DOHH2 (cell line): Measurements from ENCODE around the gene C11orf68.

Source experiments
- H3F3A ChIP-seq: fragments of 200-600 bp; sonication (generic), shearing (Covaris generic); 2 replicates; pipeline ENCODE4 v1.6.0; 2016; ENCODE audit warnings: antibody characterized with exemption, mild to moderate bottlenecking; ENCODE audit not compliant: control insufficient read depth, insufficient read depth
- H3K27ac ChIP-seq: fragments of 200-600 bp; sonication (generic); 2 replicates; pipeline ENCODE4 v1.5.1; 2014; ENCODE audit warnings: low read depth, mild to moderate bottlenecking, low read length, moderate library complexity
- H3K27me3 ChIP-seq: fragments of 200-600 bp; sonication (generic); 2 replicates; pipeline ENCODE4 v1.6.1; 2014; ENCODE audit warnings: mild to moderate bottlenecking, low read length, mixed read lengths; ENCODE audit not compliant: control insufficient read depth
- H3K36me3 ChIP-seq: fragments of 200-600 bp; sonication (generic); 2 replicates; pipeline ENCODE4 v1.6.1; 2014; ENCODE audit warnings: mild to moderate bottlenecking, low read length, moderate library complexity, mixed read lengths; ENCODE audit not compliant: control insufficient read depth
- H3K4me1 ChIP-seq: fragments of 200-600 bp; sonication (generic); 2 replicates; pipeline ENCODE4 v1.6.1; 2014; ENCODE audit warnings: mild to moderate bottlenecking, low read length, mixed read lengths; ENCODE audit not compliant: control insufficient read depth
- H3K4me2 ChIP-seq: fragments of 200-600 bp; sonication (generic); 2 replicates; pipeline ENCODE4 v1.6.0; 2014; ENCODE audit warnings: mild to moderate bottlenecking, low read length, moderate library complexity
- H3K4me3 ChIP-seq: fragments of 200-600 bp; sonication (generic); 2 replicates; pipeline ENCODE4 v1.5.1; 2014; ENCODE audit warnings: mild to moderate bottlenecking, low read length, mixed read lengths
- H3K79me2 ChIP-seq: fragments of 200-600 bp; sonication (generic); 2 replicates; pipeline ENCODE4 v1.6.1; 2014; ENCODE audit warnings: mild to moderate bottlenecking, low read length, mixed read lengths; ENCODE audit not compliant: control insufficient read depth
- H3K9me2 ChIP-seq: fragments of 200-600 bp; sonication (generic); replicated peaks from 2 replicates; pipeline ENCODE4 v1.6.1; 2014; ENCODE audit warnings: mild to moderate bottlenecking, low read length, mixed read lengths; ENCODE audit not compliant: control insufficient read depth
- H3K9me3 ChIP-seq: fragments of 200-600 bp; sonication (generic); 2 replicates; pipeline ENCODE4 v1.6.1; 2014; ENCODE audit warnings: antibody characterized with exemption, low read length, mixed read lengths; ENCODE audit not compliant: control insufficient read depth, insufficient read depth
- H4K20me1 ChIP-seq: fragments of 200-600 bp; sonication (generic); 2 replicates; pipeline ENCODE4 v1.6.0; 2014; ENCODE audit warnings: low read depth, mild to moderate bottlenecking, antibody characterized with exemption, low read length, moderate library complexity; ENCODE audit not compliant: control insufficient read depth, insufficient read depth
- EZH2phosphoT487 ChIP-seq: fragments of 200-600 bp; sonication (generic); IDR thresholded peaks from 2 replicates; pipeline ENCODE4 v1.6.1; 2017; ENCODE audit warnings: borderline replicate concordance, mild to moderate bottlenecking, antibody characterized with exemption, low read length, moderate library complexity, mixed read lengths
- TF ChIP-seq, protein P1 (sequence below): fragments of 200-600 bp; sonication (generic); IDR thresholded peaks from one replicate; pipeline ENCODE4 v1.5.1; 2014; ENCODE audit warnings: antibody characterized with exemption, mild to moderate bottlenecking, low read depth, low read length; ENCODE audit not compliant: poor library complexity, severe bottlenecking

The C11orf68 gene

DNA sequence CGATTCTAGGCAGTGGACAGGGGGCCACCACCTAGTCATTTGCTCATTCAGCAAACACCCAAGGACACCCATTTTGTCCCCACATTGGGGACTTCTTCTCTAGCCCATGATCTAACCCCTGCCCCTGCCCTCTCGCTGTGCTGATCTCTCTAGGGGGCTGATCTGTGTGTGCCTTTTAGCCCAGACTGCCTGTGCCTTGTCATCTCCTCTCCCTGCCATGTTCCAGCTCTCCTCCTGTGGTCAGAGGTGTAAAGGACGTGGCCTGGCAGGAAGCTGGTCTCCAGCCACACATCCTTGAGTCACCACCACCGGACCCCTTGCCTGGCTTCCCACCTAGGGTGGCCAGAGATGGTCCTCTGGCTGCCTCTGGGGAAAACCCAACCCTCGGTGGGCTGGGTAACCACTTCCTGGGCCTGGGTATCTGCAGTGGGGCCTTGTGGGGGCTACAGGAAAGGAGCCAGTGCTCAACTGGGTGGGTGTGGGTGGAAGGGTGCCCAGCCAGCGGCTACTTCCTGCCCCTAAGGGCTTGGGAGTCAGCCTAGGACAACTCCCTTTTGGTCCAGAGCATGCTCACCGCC lies 37.9 kb downstream of the C11orf68 start:
- Histone ChIP-seq H3K4me2 (no peak overlapping the region), H3F3A (no peaks in the 10 kb centered on the region; the same call in 1 of the 2 replicates), H3K27me3 (no peaks in the 10 kb centered on the region), H3K4me1 (peaks cover 15% of the 10 kb centered on the region), H3K79me2 (no peaks in the 10 kb centered on the region), H3K27ac (no peak overlapping the region), H4K20me1 (no peaks in the 10 kb centered on the region), H3K36me3 (peaks cover 36% of the 10 kb centered on the region), H3K9me3 (no peaks in the 10 kb centered on the region), H3K4me3 (no peak overlapping the region), H3K9me2 (no peaks in the 10 kb centered on the region)
- TF ChIP-seq EZH2phosphoT487, result no peak
- TF ChIP-seq, protein P1, sequence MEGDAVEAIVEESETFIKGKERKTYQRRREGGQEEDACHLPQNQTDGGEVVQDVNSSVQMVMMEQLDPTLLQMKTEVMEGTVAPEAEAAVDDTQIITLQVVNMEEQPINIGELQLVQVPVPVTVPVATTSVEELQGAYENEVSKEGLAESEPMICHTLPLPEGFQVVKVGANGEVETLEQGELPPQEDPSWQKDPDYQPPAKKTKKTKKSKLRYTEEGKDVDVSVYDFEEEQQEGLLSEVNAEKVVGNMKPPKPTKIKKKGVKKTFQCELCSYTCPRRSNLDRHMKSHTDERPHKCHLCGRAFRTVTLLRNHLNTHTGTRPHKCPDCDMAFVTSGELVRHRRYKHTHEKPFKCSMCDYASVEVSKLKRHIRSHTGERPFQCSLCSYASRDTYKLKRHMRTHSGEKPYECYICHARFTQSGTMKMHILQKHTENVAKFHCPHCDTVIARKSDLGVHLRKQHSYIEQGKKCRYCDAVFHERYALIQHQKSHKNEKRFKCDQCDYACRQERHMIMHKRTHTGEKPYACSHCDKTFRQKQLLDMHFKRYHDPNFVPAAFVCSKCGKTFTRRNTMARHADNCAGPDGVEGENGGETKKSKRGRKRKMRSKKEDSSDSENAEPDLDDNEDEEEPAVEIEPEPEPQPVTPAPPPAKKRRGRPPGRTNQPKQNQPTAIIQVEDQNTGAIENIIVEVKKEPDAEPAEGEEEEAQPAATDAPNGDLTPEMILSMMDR, result no peak

DNA sequence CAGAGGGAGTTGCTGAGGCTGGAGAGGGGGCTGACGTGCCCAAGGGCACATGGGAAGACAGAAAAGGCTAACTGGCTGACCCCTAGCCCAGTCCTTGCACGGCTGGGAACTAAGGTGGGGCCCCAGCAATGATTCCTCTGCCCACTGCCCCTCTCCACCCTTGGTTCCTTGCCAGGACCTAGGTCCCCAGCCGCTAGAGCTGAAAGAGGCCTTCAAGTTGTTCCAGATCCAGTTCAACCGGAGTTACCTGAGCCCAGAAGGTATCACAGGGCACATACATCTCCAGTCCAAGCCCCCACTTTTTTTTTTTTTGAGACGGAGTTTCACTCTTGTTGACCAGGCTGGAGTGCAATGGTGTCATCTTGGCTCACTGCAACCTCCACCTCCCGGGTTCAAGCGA lies 38.8 kb downstream of the C11orf68 start:
- Histone ChIP-seq H3K4me2 (no peak overlapping the region), H3K9me3 (no peaks in the 10 kb centered on the region), H3K27me3 (no peaks in the 10 kb centered on the region), H3K27ac (no peak overlapping the region), H3F3A (no peaks in the 10 kb centered on the region; the same call in 1 of the 2 replicates), H4K20me1 (no peaks in the 10 kb centered on the region), H3K36me3 (peaks cover 27% of the 10 kb centered on the region), H3K79me2 (no peaks in the 10 kb centered on the region), H3K4me3 (no peak overlapping the region), H3K9me2 (no peaks in the 10 kb centered on the region), H3K4me1 (peaks cover 8% of the 10 kb centered on the region)
- TF ChIP-seq, protein P1, result no peak
- no peak for TF ChIP-seq EZH2phosphoT487

GRCh38 chr11:65879617-65880016 lies 39.2 kb downstream of the C11orf68 start, which contains the start of gene CTSW:
Gene CTSW, plus strand, starts transcription at chr11:65879837. Its CDS starts 18 bp downstream, at chr11:65879855.
- Histone ChIP-seq H3K4me2 (no peak within 1 kb of the TSS), H3K9me2 (no peaks in the 10 kb centered on the region), H3F3A (no peaks in the 10 kb centered on the region; the same call in 1 of the 2 replicates), H3K79me2 (no peaks in the 10 kb centered on the region), H3K27ac (no peak within 1 kb of the TSS), H3K4me1 (peaks cover 4% of the 10 kb centered on the region), H3K9me3 (no peaks in the 10 kb centered on the region), H3K36me3 (peaks cover 24% of the 10 kb centered on the region), H4K20me1 (no peaks in the 10 kb centered on the region), H3K27me3 (no peaks in the 10 kb centered on the region), H3K4me3 (no peak within 1 kb of the TSS)
- TF ChIP-seq EZH2phosphoT487, result no peak
- TF ChIP-seq, protein P1, result no peak
